Hematopoietic multipotent progenitor cell treated with erythropoietin and hydrocortisone succinate and interleukin-3 and kit ligand, for 6 days (in vitro differentiated cells): ENCODE data around the gene LSM10.
A peak's percentile ranks its signal among the peaks of the same experiment; 100 is the strongest.

Experiments used
- DNase-seq: peaks from one replicate; pipeline ENCODE4 v3.0.0-alpha.2; 2015

Gene LSM10

GRCh38 chr1:36397378-36398230, at the start of gene LSM10:
Gene LSM10 (minus strand): TSS chr1:36397908. CDS start chr1:36394129, 3,779 bp downstream.
- peak; percentile 97 for DNase-seq

- DNase-seq, result no peak
These were observed 49.7 kb upstream of the LSM10 start for GRCh38 chr1:36447450-36447849.

- peak; percentile 47 for DNase-seq
These were observed 49.0 kb upstream of the LSM10 start for GRCh38 chr1:36446746-36447145.

- DNase-seq, result peak; percentile 76
These were observed 48.6 kb upstream of the LSM10 start for GRCh38 chr1:36446271-36446670.

- no peak for DNase-seq
These were observed 45.6 kb upstream of the LSM10 start for GRCh38 chr1:36443297-36443696.

- DNase-seq, result peak; percentile 24
These were observed 44.6 kb upstream of the LSM10 start for GRCh38 chr1:36442337-36442736.

- no peak for DNase-seq
These were observed 42.9 kb upstream of the LSM10 start for GRCh38 chr1:36440646-36441045.

- no peak for DNase-seq
These were observed 42.3 kb upstream of the LSM10 start for GRCh38 chr1:36440044-36440443.

- DNase-seq, result no peak
These were observed 41.0 kb upstream of the LSM10 start for GRCh38 chr1:36438715-36439114.

GRCh38 chr1:36436821-36437220, 39.1 kb upstream of the LSM10 start:
- no peak for DNase-seq

- no peak for DNase-seq
These were observed 35.4 kb upstream of the LSM10 start for GRCh38 chr1:36433102-36433501.

GRCh38 chr1:36432616-36433015, 34.9 kb upstream of the LSM10 start:
- DNase-seq, result no peak

- DNase-seq, result no peak
These were observed 28.1 kb upstream of the LSM10 start for GRCh38 chr1:36425791-36426190.

- DNase-seq, result no peak
These were observed 23.9 kb upstream of the LSM10 start for GRCh38 chr1:36421649-36422048.

GRCh38 chr1:36420836-36421317, 23.2 kb upstream of the LSM10 start:
- DNase-seq, result peak; percentile 91

GRCh38 chr1:36420409-36420808, 22.7 kb upstream of the LSM10 start:
- DNase-seq, result no peak

GRCh38 chr1:36419569-36419968, 21.9 kb upstream of the LSM10 start:
- DNase-seq, result no peak

- DNase-seq, result no peak
These were observed 21.4 kb upstream of the LSM10 start for GRCh38 chr1:36419140-36419539.

GRCh38 chr1:36417931-36418330, 20.2 kb upstream of the LSM10 start:
- no peak for DNase-seq

GRCh38 chr1:36415661-36416326, 18.1 kb upstream of the LSM10 start:
- no peak for DNase-seq

GRCh38 chr1:36414384-36414783, 16.7 kb upstream of the LSM10 start:
- no peak for DNase-seq

- DNase-seq, result peak; percentile 85
These were observed 14.3 kb upstream of the LSM10 start for GRCh38 chr1:36411674-36412648.

- no peak for DNase-seq
These were observed 10.8 kb upstream of the LSM10 start for GRCh38 chr1:36408479-36408878.
